ENCODE results near the gene ZNF414. TPM values are rescaled to one million over a fixed set of nuclear protein-coding genes. Genes with fewer than 3 reads are reported as not detected.
A peak's percentile ranks its signal among the peaks of the same experiment; 100 is the strongest.

The ZNF414 gene
- total and polyA plus RNA-seq, 10 of the 15 experiments (the other 5 are each of a cell fraction or from before 2014, with no cell fraction given) = 0.16 to 23.7 (median 5.3) TPM; not detected in 1

- ATAC-seq = peak; percentile 11; the same call in 2 of the 3 replicates
- ChIA-PET SMC1A (ENCODE audit: uncharacterized antibody, unreplicated experiment) (interaction anchor here (0.8 kb wide), 1 partner anchor 68 kb away, joined by 4 read pairs; the partner anchor contains the start of gene HNRNPM), POLR2A (interaction anchor here (0.8 to 2.0 kb wide), 3 partner anchors 59 to 122 kb away, joined by 3 to 11 read pairs (median 6); partner anchors contain the start of genes MARCHF2 and RAB11B), RAD21 (ENCODE audit: unreplicated experiment) (interaction anchor here (1.2 to 2.5 kb wide), 2 partner anchors 98 to 99 kb away, joined by 4 to 17 read pairs; partner anchors contain the start of gene MARCHF2), CTCF (interaction anchor here (1.9 kb wide), 1 partner anchor 66 kb away, joined by 18 read pairs; no protein-coding TSS in a partner anchor)
- no TSS peak for BruUV-seq (replicated peaks)
- H3K9ac ChIP-seq (ENCODE audit: control insufficient read depth, insufficient read depth, low read length) = 0 out of 2 replicates have a peak overlapping the region, but pooled peaks have one; percentile 86
- H3K4me1 ChIP-seq (ENCODE audit: control insufficient read depth, insufficient read depth, low read length) = peaks cover 7% of the 10 kb centered on the region; the same call in 1 of the 2 replicates
- intact Hi-C loops (cut with micrococcal nuclease; ENCODE audit: unreplicated experiment) (no loop called here), in situ Hi-C loops (cut with MboI) (no loop called here)
- no peaks in the 10 kb centered on the region for H4K20me1 ChIP-seq (ENCODE audit: control insufficient read depth, insufficient read depth)
- H3K4me2 ChIP-seq (ENCODE audit: control insufficient read depth, insufficient read depth) = peak overlapping the region; percentile 97
- H3K27ac ChIP-seq (ENCODE audit: control insufficient read depth, insufficient read depth) = no peak overlapping the region
- peaks cover 2% of the 10 kb centered on the region for H3K79me2 ChIP-seq (ENCODE audit: control insufficient read depth, insufficient read depth, low read length)
- TF ChIP-seq ZNF217 (IDR thresholded peaks at IDR 0.05) = no peak
- TF ChIP-seq EGR1 (IDR thresholded peaks at IDR 0.05; ENCODE audit: borderline replicate concordance in 1 of 2, low read depth in 2 of 2, low read length in 2 of 2) = peak in 1 of 2 experiments; percentile 53; a peak in 1 of 3 replicates
- no peak for TF ChIP-seq ZSCAN29 (IDR thresholded peaks at IDR 0.05)
- no peak for TF ChIP-seq ATF3 (IDR thresholded peaks at IDR 0.05; ENCODE audit: borderline replicate concordance, extremely low read depth, low read depth, low read length)
- no peak for TF ChIP-seq IKZF2 (IDR thresholded peaks at IDR 0.05)
- 0 out of 2 replicates have a peak, but pooled peaks have one; percentile 51 for TF ChIP-seq POLR2A (IDR thresholded peaks at IDR 0.05; ENCODE audit: low read depth, low read length)
- no peak for TF ChIP-seq ZNF592 (IDR thresholded peaks at IDR 0.05)
- no peak for TF ChIP-seq RFX5 (IDR thresholded peaks at IDR 0.05; ENCODE audit: low read depth, low read length)
- TF ChIP-seq SUZ12 (IDR thresholded peaks at IDR 0.05; ENCODE audit: unreplicated experiment) = no peak
- FAIRE-seq = peak; percentile 49
- DNase-seq (ENCODE audit: low read depth, low spot score) = no peak
- no peaks in the 10 kb centered on the region for H3K27me3 ChIP-seq (replicated peaks in 1 of 2; ENCODE audit: control insufficient read depth in 2 of 2, insufficient read depth in 2 of 2, low read length in 1 of 2)
- 86% methylated on average over 21 of the region's 22 CpGs for WGBS (ENCODE audit: insufficient coverage, insufficient replicate concordance, low lambda C conversion rate, missing lambda C conversion rate)
- H3K36me3 ChIP-seq (ENCODE audit: control insufficient read depth in 2 of 2, insufficient read depth in 2 of 2, low read length in 1 of 2) = no peaks in the 10 kb centered on the region
- H3K4me3 ChIP-seq = peak overlapping the region; percentile 67; the same call in 1 of the 2 replicates
- H3K9me3 ChIP-seq (replicated peaks; ENCODE audit: control insufficient read depth, insufficient read depth, low read length) = no peaks in the 10 kb centered on the region
- H2AFZ ChIP-seq (ENCODE audit: control insufficient read depth, low read depth, low read length) = no peak overlapping the region
These were observed 1.6 kb downstream of the ZNF414 start for GRCh38 chr19:8512115-8512967.

Measured in GM12878 (cell line).